IMR-90 (cell line): Measurements from ENCODE around the gene ITGB1. TPM values are rescaled to one million over a fixed set of nuclear protein-coding genes. Genes with fewer than 3 reads are reported as not detected.

Source experiments
- ATAC-seq: fragments of 200-7000 bp; cut with Tn5 transposase; 2 replicates; pipeline ENCODE4 v1.9.1; 2020; ENCODE audit warnings: low read depth, mild to moderate bottlenecking, moderate library complexity
- BruUV-seq: library from RNA; stranded (reverse); fragments of 400-500 nt; replicated peaks from 2 replicates; lab custom pipeline; 2021; lab: Mats Ljungman, UMichigan
- CTCF ChIA-PET: fragments of 300-600 bp; formaldehyde crosslinking; extraction: SDS; loops from one replicate; lab custom pipeline; 2021; ENCODE audit warnings: antibody characterized with exemption; lab: Yijun Ruan, JAX
- POLR2A ChIA-PET: fragments of 300-600 bp; sonication (Branson Sonifier 250); formaldehyde crosslinking; loops from one replicate; lab custom pipeline; 2022; ENCODE audit warnings: antibody characterized with exemption; ENCODE audit not compliant: unreplicated experiment; lab: Charles Lee
- DNase-seq: peaks from one replicate; pipeline ENCODE4 v3.0.0; 2013
- H2AFZ ChIP-seq: replicated peaks from 2 replicates; pipeline ENCODE3; 2013; ENCODE audit warnings: low read length, mild to moderate bottlenecking; ENCODE audit not compliant: poor library complexity
- H2AK5ac ChIP-seq: 2 replicates; pipeline ENCODE4 v1.6.1; 2013; ENCODE audit warnings: low read depth, low read length, inconsistent platforms
- H2AK9ac ChIP-seq: replicated peaks from 2 replicates; pipeline ENCODE3; 2013; ENCODE audit warnings: mild to moderate bottlenecking, low read depth, low read length, moderate library complexity; ENCODE audit not compliant: poor library complexity
- H2BK120ac ChIP-seq: 2 replicates; pipeline ENCODE4 v1.6.1; 2013; ENCODE audit warnings: low read depth, low read length, inconsistent platforms
- H2BK15ac ChIP-seq: 3 replicates; pipeline ENCODE4 v1.6.1; 2013; ENCODE audit warnings: low read depth, low read length, inconsistent platforms
- H2BK20ac ChIP-seq: 2 replicates; pipeline ENCODE4 v1.6.1; 2013; ENCODE audit warnings: low read depth, mild to moderate bottlenecking, inconsistent platforms, low read length, moderate library complexity
- H2BK5ac ChIP-seq: 2 replicates; pipeline ENCODE4 v1.6.1; 2013; ENCODE audit warnings: mild to moderate bottlenecking, low read depth, low read length, inconsistent platforms; ENCODE audit not compliant: poor library complexity, severe bottlenecking
- H3K14ac ChIP-seq: replicated peaks from 2 replicates; pipeline ENCODE4 v1.6.1; 2013; ENCODE audit warnings: low read depth, low read length, inconsistent platforms
- H3K18ac ChIP-seq: 2 replicates; pipeline ENCODE4 v1.6.1; 2013; ENCODE audit warnings: low read depth, low read length, control low read depth
- H3K23ac ChIP-seq: 2 replicates; pipeline ENCODE4 v1.6.1; 2013; ENCODE audit warnings: low read depth, low read length, inconsistent platforms
- H3K27ac ChIP-seq: 2 replicates; pipeline ENCODE4 v1.5.1; 2013; ENCODE audit warnings: mild to moderate bottlenecking, control low read depth, low read length; ENCODE audit not compliant: insufficient read depth
- H3K27me3 ChIP-seq: 2 replicates; pipeline ENCODE4 v1.6.1; 2013; ENCODE audit warnings: low read length; ENCODE audit not compliant: control insufficient read depth, insufficient read depth
- H3K36me3 ChIP-seq: 2 replicates; pipeline ENCODE4 v1.6.1; 2013; ENCODE audit warnings: low read length, mixed read lengths; ENCODE audit not compliant: control insufficient read depth, insufficient read depth
- H3K4ac ChIP-seq: 2 replicates; pipeline ENCODE4 v1.6.1; 2013; ENCODE audit warnings: low read depth, low read length, inconsistent platforms
- H3K4me1 ChIP-seq: 2 replicates; pipeline ENCODE4 v1.6.1; 2013; ENCODE audit warnings: low read length, mixed read lengths; ENCODE audit not compliant: control insufficient read depth, insufficient read depth
- H3K4me2 ChIP-seq: 2 replicates; pipeline ENCODE4 v1.6.1; 2013; ENCODE audit warnings: low read depth, mild to moderate bottlenecking, control low read depth, low read length, moderate library complexity
- H3K4me3 ChIP-seq: 2 replicates; pipeline ENCODE4 v1.5.1; 2013; ENCODE audit warnings: low read depth, mild to moderate bottlenecking, control low read depth, low read length, moderate library complexity; ENCODE audit not compliant: insufficient read depth
- H3K56ac ChIP-seq: 2 replicates; pipeline ENCODE4 v1.6.1; 2013; ENCODE audit warnings: low read length, inconsistent platforms; ENCODE audit not compliant: insufficient read depth; ENCODE audit errors: extremely low read depth
- H3K79me1 ChIP-seq, 2 experiments: 2 replicates each; pipeline ENCODE4 v1.6.1; 2013; ENCODE audit warnings: low read length in 2 of 2, inconsistent platforms in 1 of 2, low read depth in 1 of 2
- H3K9ac ChIP-seq: 2 replicates; pipeline ENCODE4 v1.6.1; 2013; ENCODE audit warnings: low read depth, low read length, control low read depth
- H3K9me1 ChIP-seq: 2 replicates; pipeline ENCODE4 v1.6.1; 2013; ENCODE audit warnings: low read length, inconsistent platforms; ENCODE audit not compliant: insufficient read depth
- H3K9me3 ChIP-seq: 2 replicates; pipeline ENCODE4 v1.6.1; 2013; ENCODE audit warnings: low read length; ENCODE audit not compliant: control insufficient read depth, insufficient read depth
- H4K20me1 ChIP-seq: 2 replicates; pipeline ENCODE4 v1.6.1; 2013; ENCODE audit warnings: low read length, inconsistent platforms; ENCODE audit not compliant: insufficient read depth
- H4K5ac ChIP-seq: 2 replicates; pipeline ENCODE4 v1.6.1; 2013; ENCODE audit warnings: mild to moderate bottlenecking, low read depth, low read length, control low read depth
- H4K8ac ChIP-seq, 2 experiments: 2 replicates each; pipeline ENCODE4 v1.6.1; 2013; ENCODE audit warnings: low read depth in 2 of 2, low read length in 2 of 2, control low read depth in 1 of 2, inconsistent platforms in 1 of 2
- H4K91ac ChIP-seq: 2 replicates; pipeline ENCODE4 v1.6.1; 2013; ENCODE audit warnings: low read depth, low read length, inconsistent platforms; ENCODE audit not compliant: insufficient read depth
- BHLHE40 ChIP-seq: fragments of 150-350 bp; IDR thresholded peaks from 2 replicates; pipeline ENCODE4 v1.6.1; 2016; ENCODE audit warnings: mild to moderate bottlenecking, low read depth, low read length
- CEBPB ChIP-seq: IDR thresholded peaks from 2 replicates; pipeline ENCODE4 v1.6.1; 2012; ENCODE audit warnings: low read depth, low read length, improper control_type of control experiment
- CTCF ChIP-seq: conservative IDR thresholded peaks from 2 replicates; pipeline ENCODE4 v1.5.1; 2012; ENCODE audit warnings: mild to moderate bottlenecking, low read depth, low read length, improper control_type of control experiment
- FOS ChIP-seq: fragments of 150-350 bp; IDR thresholded peaks from 2 replicates; pipeline ENCODE4 v1.6.1; 2016; ENCODE audit warnings: low read depth, low read length
- MAFK ChIP-seq: IDR thresholded peaks from 2 replicates; pipeline ENCODE4 v1.6.1; 2012; ENCODE audit warnings: low read depth, low read length, improper control_type of control experiment
- MXI1 ChIP-seq: IDR thresholded peaks from 2 replicates; pipeline ENCODE4 v1.6.1; 2012; ENCODE audit warnings: low read depth, mild to moderate bottlenecking, low read length, moderate library complexity, borderline replicate concordance
- NFE2L2 ChIP-seq: fragments of 150-350 bp; IDR thresholded peaks from 2 replicates; pipeline ENCODE4 v1.6.1; 2016; ENCODE audit warnings: low read depth, mild to moderate bottlenecking, low read length
- POLR2A ChIP-seq: IDR thresholded peaks from 2 replicates; pipeline ENCODE4 v1.6.1; 2012; ENCODE audit warnings: mild to moderate bottlenecking, low read depth, low read length
- RAD21 ChIP-seq: IDR thresholded peaks from 2 replicates; pipeline ENCODE4 v1.6.1; 2012; ENCODE audit warnings: low read length, improper control_type of control experiment
- RCOR1 ChIP-seq: IDR thresholded peaks from 2 replicates; pipeline ENCODE4 v1.6.1; 2012; ENCODE audit warnings: mild to moderate bottlenecking, low read length, improper control_type of control experiment; ENCODE audit not compliant: insufficient replicate concordance
- USF2 ChIP-seq: fragments of 150-350 bp; IDR thresholded peaks from 2 replicates; pipeline ENCODE4 v1.6.1; 2017; ENCODE audit warnings: mild to moderate bottlenecking, antibody characterized with exemption, low read length, low read depth
- WGBS, 2 experiments: methylation state at CpG; one replicate each; pipeline versions ENCODE4 v1.1.5 to v1.1.7; 2013; ENCODE audit warnings: missing lambda C conversion rate in 2 of 2; ENCODE audit not compliant: insufficient read length in 1 of 2; ENCODE audit errors: extremely low coverage in 2 of 2; 5-methylcytosine and 5-hydroxymethylcytosine counted together
- dilution Hi-C: fragments of 300-500 bp; cut with HindIII; formaldehyde crosslinking; loops from one replicate; pipeline ENCODE4 v1.14.3; 2018; ENCODE audit warnings: low sequenced_read_pairs; ENCODE audit not compliant: unreplicated experiment
- in situ Hi-C: fragments of 300-500 bp; cut with MboI; formaldehyde crosslinking; loops from 3 replicates; pipeline ENCODE4 v1.14.3; 2019; ENCODE audit warnings: low sequenced_read_pairs, inconsistent platforms, mixed read lengths
- intact Hi-C: fragments of 100-400 bp; cut with micrococcal nuclease; formaldehyde crosslinking; loops from 2 replicates; pipeline ENCODE4 v1.10.0; 2022
- polyA plus RNA-seq, 3 experiments: library from polyadenylated mRNA; depleted of rRNA; stranded (reverse); fragments of >200 nt; gene quantifications; 2 replicates each; pipeline ENCODE4 v1.2.3, GENCODE V29; 2012; ENCODE audit warnings: low replicate concordance in 1 of 3
- total RNA-seq: library from RNA; depleted of rRNA; stranded (reverse); fragments of >200 nt; gene quantifications from 2 replicates; pipeline ENCODE4 v1.2.3, GENCODE V29; 2012

The ITGB1 gene
- total and polyA plus RNA-seq, 2 of the 4 experiments (the other 2 are of a cell fraction) = 1,331 to 2,066 TPM

GRCh38 chr10:32941357-32941756 lies 16.7 kb downstream of the ITGB1 start:
- H2AK9ac ChIP-seq = no peak overlapping the region
- peaks cover 8% of the 10 kb centered on the region; the same call in 1 of the 2 replicates for H3K36me3 ChIP-seq
- H3K4me3 ChIP-seq = no peak overlapping the region
- no peak for DNase-seq
- TF ChIP-seq BHLHE40 = no peak
- no peak for TF ChIP-seq FOS
- no peak for TF ChIP-seq POLR2A
- no peak for TF ChIP-seq CEBPB
- TF ChIP-seq NFE2L2 = no peak
- no peak for TF ChIP-seq MXI1
- no peak for TF ChIP-seq USF2
- TF ChIP-seq CTCF = no peak
- TF ChIP-seq RAD21 = no peak
- no peak for TF ChIP-seq MAFK
- no peak for TF ChIP-seq RCOR1
- in situ Hi-C loops (no loop called here), dilution Hi-C loops (no loop called here), intact Hi-C loops (no loop called here)
- no peak overlapping the region for H3K9ac ChIP-seq
- H2BK5ac ChIP-seq = peak overlapping the region; percentile 69
- H3K14ac ChIP-seq = 0 out of 2 replicates have a peak overlapping the region, but pooled peaks have one; percentile 67
- no peak overlapping the region for H4K8ac ChIP-seq
- peaks cover 95% of the 10 kb centered on the region for H4K20me1 ChIP-seq
- WGBS, 2 experiments = no CpG with 5 or more reads among the region's 2 CpGs
- H2BK15ac ChIP-seq = no peak overlapping the region
- H3K23ac ChIP-seq = no peak overlapping the region; the same call in 1 of the 2 replicates
- H4K91ac ChIP-seq = no peak overlapping the region
- peak overlapping the region; percentile 31; the same call in 1 of the 2 replicates for H3K4me2 ChIP-seq
- peak overlapping the region; percentile 35; the same call in 1 of the 2 replicates for H3K27ac ChIP-seq
- BruUV-seq = no TSS peak
- H3K56ac ChIP-seq = no peak overlapping the region
- H3K9me3 ChIP-seq = no peaks in the 10 kb centered on the region
- 0 out of 2 replicates have a peak, but pooled peaks have one; percentile 11 for ATAC-seq
- no peak overlapping the region for H2BK120ac ChIP-seq
- peaks cover 39% of the 10 kb centered on the region for H3K9me1 ChIP-seq
- H3K4me1 ChIP-seq = peaks cover 38% of the 10 kb centered on the region
- H3K79me1 ChIP-seq = peaks cover 0 to 45% of the 10 kb centered on the region in 2 experiments; a peak in 2 of 4 replicates
- no peak overlapping the region for H2AFZ ChIP-seq
- H3K27me3 ChIP-seq = no peaks in the 10 kb centered on the region
- CTCF ChIA-PET = no interaction called here
- H3K18ac ChIP-seq = no peak overlapping the region
- no peak overlapping the region; the same call in 1 of the 2 replicates for H3K4ac ChIP-seq
- no peak overlapping the region for H4K5ac ChIP-seq
- no peak overlapping the region for H2BK20ac ChIP-seq
- no peak overlapping the region for H2AK5ac ChIP-seq
- POLR2A ChIA-PET = no interaction called here
